Middle frontal gyrus (tissue), 1 donor: Measurements from ENCODE around the gene RHBG.
A peak's percentile ranks its signal among the peaks of the same experiment; 100 is the strongest.

Experiments
- DNase-seq: peaks from one replicate; pipeline ENCODE4 v3.0.0-alpha.2; 2015; ENCODE audit warnings: low spot score; ENCODE audit errors: extremely low spot score

The RHBG gene

DNA sequence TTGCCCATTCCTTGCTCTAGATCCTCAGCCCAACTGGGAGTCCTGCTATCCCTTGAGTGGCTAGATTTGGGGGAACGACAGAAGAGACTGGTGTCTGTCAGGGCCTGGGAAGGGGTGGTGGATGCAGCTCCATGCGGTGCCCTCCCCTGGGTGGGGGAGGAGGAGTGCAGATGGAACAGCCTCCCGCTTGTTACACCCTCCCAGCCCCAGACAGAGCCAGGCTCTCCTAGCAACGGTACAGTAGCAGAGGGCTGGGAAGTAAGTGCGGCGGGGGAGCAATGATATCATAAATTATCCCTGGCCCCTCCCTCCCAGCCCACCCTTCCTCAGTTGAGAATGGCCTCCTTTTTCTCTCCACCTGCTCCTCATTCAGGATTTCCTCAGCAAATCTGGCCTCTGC lies 37.2 kb downstream of the RHBG start:
- no peak for DNase-seq

DNA sequence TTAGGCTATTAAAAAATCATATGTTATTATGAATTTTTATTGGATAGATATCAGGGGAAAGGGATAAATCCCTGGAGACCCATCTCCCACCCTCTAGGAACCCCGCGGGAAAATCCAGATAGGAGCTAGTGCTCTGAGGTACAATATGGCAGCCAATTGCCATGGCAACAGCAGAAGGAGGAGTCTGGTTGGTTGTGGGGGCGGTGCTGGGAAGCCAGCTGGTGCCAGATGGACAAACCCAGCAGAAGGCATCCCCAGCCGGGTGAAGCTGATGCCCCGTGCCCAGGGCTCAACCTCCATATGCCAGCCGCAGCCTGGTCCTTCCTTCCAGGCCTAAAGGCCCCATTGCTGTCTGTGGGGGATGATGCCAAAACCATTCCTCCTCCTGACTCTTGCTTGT lies 38.3 kb downstream of the RHBG start:
- peak; percentile 63 for DNase-seq

DNA sequence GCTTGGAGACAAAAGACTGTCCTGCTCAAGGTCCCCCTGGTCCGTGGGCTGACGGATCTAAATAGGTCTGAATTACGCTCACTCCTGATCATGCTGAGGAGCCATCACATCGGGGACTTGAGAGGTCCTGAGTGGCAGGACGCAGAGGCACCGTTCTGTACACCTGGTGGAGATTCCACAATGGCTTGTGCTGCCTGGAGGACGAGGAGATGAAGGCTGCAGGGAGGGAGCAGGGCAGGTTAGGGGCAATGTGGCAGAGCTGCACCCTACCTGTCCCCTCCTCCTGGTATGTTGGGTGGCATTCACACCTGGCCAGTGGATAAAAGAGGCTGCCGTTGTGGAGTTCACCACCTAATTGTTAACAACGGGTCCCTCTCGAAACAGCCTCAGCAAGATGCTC lies 38.7 kb downstream of the RHBG start:
- DNase-seq: no peak

DNA sequence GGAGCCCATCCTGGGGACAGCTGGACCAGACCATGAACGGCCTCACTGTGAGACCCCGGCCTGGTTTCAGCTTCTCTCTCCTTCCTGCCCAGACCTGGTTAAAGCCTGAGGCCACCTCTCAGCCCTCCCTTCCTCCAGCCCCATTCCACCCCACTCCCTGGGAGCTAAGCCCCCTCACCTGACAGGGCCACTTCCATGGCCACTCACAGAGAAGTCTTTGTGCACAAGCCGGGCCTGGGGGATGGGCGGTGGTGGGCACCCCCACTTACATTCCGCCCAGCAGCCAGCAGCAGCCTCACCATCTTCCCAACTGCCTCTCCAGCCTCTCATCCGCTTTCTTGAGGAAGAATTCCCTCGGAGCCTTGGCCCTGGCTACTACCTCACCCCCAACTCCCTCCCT lies 40.4 kb downstream of the RHBG start:
- no peak for DNase-seq

DNA sequence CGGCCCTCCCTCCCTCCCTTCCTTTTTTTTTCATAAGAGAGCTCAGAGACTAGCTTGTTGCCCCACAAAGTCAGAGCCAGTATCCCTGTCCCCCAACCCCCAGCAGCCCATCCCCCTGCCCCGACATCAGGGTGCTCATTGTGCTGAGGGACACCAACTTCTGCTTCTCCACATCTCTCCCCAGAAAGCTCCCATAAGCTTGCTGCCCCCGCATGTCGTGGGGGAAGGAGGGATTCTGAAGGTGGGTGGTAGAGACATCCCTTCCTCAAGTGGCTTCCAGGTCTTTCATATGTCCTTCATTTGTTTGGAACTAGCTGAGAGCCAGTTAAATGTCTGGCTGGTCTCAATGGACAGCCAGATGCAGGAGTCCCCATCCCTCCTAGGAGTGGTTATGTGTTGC lies 41.2 kb downstream of the RHBG start:
- DNase-seq: no peak

DNA sequence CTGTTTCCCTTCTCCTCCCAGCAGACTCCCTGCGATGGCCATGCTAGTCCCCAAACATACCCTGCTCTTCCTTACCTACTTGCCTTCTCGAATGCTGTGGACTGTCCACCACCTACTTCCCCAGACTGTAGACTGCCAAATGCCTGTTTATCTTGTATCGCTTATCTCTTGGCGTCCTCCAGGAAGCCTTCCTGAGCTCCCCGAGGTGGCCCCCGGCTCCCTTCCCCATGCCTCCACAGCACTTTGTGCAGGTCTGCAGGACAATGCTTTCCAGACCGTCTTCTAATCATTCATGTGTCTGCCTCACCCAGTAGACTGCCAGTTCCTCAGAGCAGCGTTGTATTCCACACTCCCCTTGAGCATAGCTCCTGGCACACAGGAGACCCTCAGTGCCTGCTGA lies 41.7 kb downstream of the RHBG start:
- DNase-seq: no peak

DNA sequence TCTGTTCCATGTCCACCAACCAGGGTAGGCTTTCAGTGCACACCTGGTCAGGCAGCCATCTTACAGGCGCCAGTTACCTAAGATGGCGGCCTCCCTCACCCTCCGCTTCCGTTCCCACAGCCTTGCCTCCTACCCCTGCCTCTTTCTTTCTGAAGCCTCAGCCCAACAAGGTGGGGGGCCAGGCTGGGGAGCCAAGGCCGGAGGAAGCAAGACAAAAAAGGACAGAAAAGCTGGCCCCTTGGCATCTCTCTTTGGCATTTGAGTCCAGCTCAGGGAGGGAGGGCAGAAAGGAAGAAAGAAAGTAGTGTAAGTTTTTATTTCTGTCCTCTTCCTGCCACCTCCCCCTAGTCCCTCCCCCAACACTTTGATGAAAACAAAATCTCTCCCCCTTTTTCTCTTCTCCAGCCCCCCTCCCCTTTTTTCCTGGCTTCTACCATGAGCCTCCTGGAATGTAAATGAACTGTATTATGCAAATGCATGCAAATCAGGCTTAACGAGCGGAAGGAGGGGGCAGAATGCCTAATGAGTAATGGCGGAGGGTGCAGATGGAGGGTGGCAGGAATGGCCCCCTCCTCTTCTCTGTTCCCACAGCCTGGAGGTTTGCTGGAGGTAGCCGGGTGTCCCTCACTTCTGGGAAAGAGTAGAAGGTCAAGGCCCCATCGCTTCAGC lies 43.8 kb downstream of the RHBG start:
- peak; percentile 10 for DNase-seq

DNA sequence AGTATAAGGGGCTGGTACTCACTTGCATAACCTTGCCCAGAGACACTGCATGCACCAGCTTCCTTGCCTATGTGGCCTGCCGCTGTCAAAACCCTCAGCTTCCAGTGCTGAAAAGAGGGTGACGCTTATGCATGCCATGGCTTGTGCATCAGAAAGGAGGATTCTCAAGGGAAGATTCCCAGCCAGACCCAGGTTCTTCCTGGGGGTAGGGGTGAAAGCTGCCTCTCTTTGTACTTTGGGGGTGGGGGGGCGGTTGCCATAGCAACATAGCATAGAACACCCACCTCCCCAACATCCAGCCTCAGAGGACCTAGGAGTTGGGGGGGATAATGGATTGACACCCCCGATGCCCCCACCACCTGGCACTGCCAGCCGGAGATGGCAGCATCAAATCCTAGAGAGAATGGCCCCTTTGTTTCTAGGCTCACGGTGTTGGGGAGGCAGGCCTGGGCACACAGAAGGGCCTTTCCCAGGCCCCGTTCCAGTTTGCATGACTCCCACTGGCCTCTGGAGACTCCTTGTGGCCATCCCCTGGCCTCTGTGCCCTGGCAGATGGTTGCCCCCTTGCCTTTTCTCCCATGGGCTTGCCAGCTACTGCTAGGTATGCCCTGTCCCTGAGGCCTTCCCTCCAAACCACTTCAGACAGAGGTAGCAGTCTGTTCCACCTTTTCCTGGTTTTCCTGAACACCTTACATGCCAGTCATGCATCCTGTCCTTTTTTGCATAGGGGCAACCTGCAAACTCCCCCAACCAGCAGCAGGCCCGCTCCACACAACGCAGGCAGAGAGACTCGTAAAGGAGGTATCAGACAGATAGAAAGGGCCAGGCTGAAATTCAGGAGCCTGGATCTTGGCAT lies 44.6 kb downstream of the RHBG start:
- DNase-seq: peak; percentile 83

DNA sequence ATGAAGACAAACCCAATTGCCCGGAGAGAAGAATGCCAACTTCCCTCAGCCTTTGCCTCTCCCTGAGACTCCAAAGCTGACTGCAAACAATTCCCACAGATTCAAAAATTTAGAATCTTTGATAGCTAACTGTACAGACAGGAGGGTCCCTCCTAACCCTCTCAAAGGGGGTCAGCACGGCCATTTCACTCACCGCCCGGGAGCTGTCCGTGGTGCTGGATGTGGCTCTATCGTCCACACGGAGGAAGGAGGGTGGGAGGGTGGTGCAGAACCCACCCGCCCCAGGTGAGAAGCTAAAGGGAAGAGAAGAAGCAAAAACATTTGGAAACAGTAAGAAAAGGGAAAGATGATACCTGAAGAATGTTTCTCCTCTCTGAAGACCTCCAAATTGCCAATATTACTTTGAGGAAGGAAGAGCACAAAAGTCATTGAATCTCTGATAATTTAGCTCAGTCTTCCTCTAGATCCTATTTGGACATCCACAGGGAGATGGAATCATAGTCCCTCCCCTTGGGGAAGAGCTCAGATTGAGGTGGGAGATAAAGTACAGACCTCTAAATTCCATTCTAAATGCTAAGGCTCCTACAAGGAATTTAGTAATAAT lies 45.6 kb downstream of the RHBG start:
- DNase-seq: no peak

DNA sequence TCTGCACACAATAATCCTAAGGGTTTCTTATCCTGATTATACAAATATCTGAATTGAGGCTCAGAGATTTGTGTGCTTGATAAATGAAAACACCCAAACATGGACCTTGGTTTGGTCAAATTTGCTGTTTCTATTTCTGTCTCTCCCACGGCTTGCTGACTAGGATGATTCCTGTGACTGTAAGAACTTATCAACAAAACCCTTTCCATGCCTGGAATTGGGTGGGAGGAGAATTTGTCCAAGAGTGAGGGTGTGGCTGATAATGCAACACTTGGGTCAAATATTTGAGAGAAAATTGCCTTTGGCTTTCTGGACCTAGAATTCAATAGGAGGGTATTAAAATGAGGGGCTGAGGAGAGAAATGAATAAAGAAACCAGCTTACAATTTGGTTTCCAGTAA lies 48.0 kb downstream of the RHBG start:
- DNase-seq: no peak

DNA sequence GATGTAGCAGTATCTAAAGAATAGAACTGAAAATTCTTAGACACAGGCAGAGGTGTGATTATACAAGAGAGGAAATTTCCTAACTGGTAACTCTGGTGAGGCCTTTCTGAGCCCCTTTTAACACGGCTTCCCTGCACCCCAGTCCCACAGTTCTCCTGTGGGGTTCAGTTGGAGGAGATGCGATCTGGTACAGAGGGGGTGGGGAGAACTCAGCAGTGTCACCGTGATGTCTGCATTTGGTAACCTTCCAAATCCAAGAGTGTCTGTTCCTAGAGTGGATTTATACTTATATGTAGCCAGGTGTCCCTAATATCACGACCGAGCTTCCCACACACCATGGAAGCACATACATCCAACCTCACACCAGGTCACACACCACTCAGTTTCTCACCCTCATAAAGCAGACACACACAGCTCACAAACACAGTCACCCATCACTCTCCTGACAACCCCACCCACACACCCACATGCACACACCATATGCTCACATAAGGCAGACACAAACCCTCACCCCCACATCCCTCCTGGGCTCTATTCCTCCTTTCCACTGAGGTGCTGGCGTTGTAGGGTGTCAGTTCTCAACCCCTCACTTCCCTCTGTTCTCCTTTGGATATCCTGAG lies 48.5 kb downstream of the RHBG start:
- no peak for DNase-seq

DNA sequence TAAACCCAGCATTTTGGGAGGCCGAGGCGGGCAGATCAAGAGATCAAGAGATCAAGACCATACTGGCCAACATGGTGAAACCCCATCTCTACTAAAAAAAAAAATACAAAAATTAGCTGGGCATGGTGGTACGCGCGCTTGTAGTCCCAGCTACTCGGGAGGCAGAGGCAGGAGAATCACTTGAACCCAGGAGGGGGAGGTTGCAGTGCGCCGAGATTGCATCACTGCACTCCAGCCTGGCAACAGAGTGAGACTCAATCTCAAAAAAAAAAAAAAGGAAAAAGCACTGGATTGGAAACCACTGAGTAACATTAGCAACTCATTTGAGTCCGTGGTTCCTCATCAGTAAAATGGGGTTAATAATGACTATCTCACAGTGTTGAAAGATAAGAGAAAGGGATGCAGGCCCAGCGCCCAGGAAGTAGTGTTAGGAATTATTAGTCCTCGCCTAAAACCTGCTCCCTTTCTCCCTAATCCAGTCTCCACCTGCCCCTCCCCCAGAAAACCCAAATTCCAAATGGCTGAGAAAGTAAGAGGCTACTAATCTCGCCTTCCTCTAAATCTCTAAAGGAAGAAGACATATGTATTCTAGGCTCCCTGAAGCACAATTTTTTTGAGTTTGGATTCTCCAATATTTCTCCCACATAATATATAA lies 49.5 kb downstream of the RHBG start:
- no peak for DNase-seq

DNA sequence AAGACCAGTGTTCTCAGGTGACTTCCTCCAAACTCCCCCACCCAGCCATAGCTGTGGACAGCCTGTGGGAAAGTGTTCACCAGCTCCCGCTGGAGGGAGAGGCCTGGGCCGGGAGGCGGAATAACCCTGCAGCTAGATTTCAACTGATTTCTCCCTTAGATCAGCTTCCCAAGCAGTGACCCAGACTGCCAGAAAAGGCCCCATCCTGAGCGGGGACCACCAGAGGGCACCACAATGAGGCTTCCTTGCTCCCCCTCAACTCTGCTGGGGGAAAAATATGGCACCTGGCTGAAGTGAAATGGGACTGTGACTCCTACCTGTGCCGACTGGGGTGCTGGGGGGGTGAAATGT lies 50.8 kb downstream of the RHBG start:
- no peak for DNase-seq

DNA sequence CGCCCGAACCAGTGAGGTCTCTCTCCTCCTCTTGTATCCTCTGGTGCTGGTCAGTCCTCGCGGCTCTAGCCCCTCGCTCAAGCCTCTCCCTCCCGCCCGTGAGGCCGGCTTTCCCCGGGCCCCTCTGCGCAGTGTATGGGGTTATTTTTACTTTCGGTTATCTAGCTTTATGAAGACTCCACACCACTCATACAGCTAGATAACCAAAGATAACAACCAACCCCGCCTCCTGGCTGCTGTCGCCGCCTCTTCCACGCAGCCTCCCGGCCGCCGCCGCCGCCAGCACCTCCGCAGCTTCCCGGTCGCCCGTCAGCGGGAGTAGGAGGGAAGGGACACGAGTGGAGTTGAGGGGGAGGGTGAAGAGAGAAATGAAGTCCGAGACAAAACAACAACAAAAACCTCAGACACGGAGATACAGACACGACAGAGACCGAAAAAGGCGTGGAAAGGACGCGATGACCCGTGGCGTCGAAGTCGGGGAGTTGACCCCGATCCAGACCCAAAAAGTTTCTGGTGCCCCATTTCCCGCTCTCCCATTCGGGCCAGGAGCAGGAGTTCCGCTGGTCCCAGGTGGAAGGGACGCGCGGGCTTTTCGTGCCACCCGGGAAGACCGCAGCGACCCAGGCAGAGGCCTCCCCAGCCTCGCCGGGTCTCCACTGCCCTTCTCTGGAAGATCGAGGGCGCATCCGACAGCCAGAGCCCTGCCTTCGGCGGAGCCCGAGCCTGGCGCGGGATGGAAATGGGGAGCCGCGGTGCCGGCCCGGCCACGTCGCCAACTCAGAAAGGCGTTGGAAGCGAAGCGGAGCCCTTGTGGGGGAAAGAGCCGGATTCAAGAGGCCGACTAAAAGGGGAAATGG lies 51.4 kb downstream of the RHBG start:
- DNase-seq: no peak

DNA sequence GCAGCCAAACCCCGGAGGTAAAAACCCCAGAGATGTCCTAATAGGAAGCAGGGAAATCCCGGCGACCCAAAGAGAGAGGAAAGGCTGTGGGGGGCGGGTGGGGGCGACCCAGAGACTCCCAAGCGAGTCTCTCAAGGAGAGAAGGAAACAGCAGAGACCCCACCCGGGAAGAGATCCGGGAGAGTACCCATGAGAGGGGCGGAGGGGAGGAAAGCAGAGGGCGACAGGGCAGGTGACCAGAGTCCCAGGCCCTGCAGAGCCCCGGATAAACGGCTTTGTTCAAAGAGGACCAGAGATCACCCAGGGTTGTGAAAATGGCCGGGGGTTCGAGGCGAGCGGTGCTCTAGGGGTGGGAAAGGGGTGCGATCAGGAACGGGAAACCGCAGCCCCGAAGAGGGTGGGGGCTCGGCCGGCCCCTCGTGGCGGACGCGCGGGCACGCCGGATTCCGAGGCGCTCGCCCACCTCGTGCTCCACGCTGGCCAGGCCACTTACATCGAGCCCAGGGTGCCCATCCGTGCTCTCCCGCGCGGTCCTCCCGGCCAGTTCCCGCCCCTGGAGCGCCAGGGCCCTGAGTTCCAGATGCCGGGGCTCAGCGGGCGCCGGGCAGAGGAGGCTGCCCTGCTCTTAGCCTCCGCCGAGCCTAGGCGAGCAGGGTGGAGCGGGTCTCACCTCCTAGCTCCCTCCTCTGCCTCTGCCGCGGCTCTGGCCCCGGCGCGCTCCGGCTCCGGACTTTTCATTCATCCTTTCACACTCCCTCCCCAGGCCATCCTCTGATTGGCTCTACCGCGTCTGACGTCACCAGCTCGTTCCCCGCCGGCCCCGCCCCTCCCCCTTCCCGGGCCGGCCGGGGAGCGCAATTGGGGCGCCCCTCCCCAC lies 52.3 kb downstream of the RHBG start:
- peak; percentile 85 for DNase-seq

DNA sequence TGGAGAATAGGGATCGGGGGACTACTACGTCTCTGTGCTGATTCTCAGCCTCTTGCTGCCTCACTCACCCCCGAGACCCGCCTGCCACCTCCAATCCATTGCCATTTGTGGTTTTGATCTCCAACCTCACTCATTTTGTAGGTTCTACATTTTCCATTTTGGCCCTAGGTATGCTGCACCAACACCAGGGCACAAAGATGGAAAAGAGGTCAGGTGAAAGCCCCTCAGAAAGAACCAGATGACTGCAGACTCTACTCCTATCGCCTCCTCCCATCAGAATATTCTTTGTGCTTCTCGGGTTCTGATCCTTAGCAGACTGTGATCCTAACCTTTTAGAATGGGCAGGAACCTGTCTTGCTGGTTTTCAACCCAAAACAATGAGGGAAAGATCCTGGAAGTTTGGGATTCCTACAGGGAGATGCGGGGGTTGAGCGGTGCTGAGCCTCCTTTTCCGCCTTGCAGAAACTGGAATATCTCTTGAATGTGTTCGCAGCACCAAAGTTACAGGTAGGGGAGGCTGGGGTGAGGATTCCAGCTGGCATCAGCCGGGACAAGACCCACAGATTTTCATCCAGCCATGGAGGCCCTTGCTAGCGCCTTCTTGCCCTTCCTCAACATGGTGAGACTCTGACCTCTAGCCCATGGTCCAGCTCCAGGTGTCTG lies 53.1 kb downstream of the RHBG start:
- DNase-seq: no peak

DNA sequence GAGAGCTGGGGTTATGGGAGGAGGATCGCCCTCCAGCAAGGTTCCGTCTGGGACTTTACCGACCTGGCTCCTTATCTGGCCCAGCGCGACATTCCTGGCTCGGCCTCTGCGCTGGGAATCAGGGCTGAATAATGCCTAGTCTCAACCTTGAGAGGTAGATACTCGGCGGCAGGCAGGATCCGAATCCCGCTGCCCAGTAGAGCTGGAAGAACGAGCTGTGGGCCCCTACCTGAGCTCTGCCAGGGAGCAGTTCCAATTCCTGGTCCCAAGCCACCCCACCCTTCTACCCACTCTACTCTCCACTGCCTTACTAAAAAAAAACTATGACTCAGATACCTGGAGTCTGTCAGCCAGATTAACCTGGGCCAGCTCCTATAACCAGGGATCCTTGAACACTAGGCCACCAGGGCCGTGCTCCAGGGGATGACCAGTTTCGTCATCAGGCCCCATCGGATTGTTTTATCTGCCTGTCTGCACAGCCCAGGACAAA lies 53.6 kb downstream of the RHBG start:
- no peak for DNase-seq

DNA sequence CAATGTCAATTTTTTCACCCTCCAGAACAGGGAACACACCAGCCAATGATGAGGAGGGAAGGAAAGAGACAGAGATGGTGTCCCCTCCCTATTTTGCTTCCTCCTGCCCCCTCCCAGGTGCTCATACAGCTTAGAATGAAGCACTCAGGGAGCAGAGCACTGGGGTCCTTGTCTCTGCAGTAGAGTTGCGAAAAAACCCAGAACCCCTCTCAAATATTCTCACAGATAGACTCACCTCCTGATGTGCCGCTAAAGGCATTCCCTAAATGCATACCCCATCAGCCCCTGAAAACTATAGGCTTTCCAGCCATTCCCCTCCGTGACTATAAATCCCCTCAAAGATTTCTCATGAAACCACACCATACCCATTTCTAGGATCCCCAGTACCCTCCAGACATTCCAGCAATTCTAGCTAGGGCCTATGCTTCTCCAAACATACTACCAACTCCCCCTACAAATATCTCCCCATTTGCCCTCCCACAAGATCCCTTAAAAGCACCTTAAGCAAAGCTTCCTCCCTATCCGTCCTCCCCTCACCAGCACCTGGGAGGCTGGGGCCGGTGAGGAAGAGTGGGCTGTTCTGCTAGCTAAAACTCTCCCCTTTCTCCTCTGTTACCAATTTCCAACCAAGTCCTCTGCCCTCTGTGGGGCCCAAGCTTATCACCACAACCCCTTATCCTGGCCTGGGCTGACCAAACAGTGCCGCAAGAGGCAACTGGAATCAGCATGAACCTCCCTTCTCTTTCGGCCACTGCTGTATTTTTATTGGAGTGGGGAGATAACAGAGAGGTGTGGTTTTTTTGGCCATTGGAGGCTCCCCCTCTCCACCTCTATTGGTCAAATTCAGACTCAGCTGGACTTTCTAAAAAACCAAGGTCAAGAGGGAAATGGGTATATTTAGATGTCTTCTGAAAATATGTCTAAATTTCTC lies 54.7 kb downstream of the RHBG start:
- no peak for DNase-seq
